ENCODE measurements around the gene MYCT1. TPM values are rescaled to one million over a fixed set of nuclear protein-coding genes. Genes with fewer than 3 reads are reported as not detected.
A peak's percentile ranks its signal among the peaks of the same experiment; 100 is the strongest.
"Not testable (repeated sequence)": the region's sequence is repeated elsewhere in the genome, so short reads cannot be mapped to it uniquely, and the experiment has no call there.

The MYCT1 gene, protein sequence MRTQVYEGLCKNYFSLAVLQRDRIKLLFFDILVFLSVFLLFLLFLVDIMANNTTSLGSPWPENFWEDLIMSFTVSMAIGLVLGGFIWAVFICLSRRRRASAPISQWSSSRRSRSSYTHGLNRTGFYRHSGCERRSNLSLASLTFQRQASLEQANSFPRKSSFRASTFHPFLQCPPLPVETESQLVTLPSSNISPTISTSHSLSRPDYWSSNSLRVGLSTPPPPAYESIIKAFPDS
- total RNA-seq (2014; rRNA removed; shearing (Covaris generic)): 0.04 TPM in 1 of 2 replicates, not detected in the other

- H3K36me3 ChIP-seq: no peaks in the 10 kb centered on the region
- H3K27ac ChIP-seq: no peak within 1 kb of the TSS
- H3K4me3 ChIP-seq: no peak within 1 kb of the TSS
- no peaks in the 10 kb centered on the region for H3K4me1 ChIP-seq
- H3K27me3 ChIP-seq: no peaks in the 10 kb centered on the region
- no peak for DNase-seq
- H3K9me3 ChIP-seq (replicated peaks): no peaks in the 10 kb centered on the region
These were observed at the start of gene MYCT1 for GRCh38 chr6:152697634-152698033. Gene MYCT1, plus strand, starts transcription at chr6:152697897. Its CDS starts 6 bp downstream, at chr6:152697903.

DNA sequence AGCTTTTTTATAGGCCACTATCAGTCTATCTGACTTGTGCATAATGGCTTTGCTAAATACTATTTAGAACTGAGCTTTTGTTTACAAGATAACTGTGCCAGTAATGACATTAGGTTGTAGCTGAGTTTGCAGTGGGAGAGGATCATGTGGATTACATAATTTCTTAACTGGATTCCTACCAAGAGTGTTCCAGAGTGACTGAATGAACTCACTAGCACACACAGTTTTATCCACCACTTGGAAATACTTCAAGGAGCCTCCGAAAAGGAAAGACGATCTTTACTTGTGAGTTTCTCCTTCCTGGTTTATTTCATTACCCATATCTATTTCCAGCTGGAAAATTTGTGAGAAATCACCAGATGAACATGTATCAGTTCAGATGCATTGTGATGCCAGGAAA is 49.6 kb upstream of the MYCT1 start:
- no peaks in the 10 kb centered on the region for H3K4me1 ChIP-seq
- H3K9me3 ChIP-seq (replicated peaks): no peaks in the 10 kb centered on the region
- no peak overlapping the region for H3K4me3 ChIP-seq
- H3K36me3 ChIP-seq: no peaks in the 10 kb centered on the region
- H3K27me3 ChIP-seq: no peaks in the 10 kb centered on the region
- H3K27ac ChIP-seq: no peak overlapping the region
- DNase-seq: no peak

DNA sequence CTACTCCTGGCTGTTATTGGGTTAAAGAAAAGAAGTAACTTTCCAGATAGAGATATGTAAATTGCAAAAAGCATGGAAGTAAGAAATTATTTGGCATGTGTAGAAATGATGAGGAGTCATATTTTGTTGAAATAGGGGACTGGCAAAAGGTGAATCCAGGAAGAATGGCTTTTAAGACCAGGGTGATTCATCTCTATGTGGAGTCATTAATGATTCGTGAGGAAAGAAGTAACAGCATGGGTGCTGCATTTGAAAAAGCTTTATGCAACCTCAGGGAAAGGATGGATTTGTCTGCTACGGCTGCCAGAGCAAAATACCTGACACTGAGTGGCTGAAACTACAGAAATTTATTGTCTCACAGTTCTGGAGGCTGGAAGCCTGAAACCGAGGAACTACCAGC is 45.7 kb upstream of the MYCT1 start:
- H3K4me3 ChIP-seq: no peak overlapping the region
- H3K27ac ChIP-seq: no peak overlapping the region
- no peak for DNase-seq
- H3K9me3 ChIP-seq (replicated peaks): no peaks in the 10 kb centered on the region
- H3K4me1 ChIP-seq: no peaks in the 10 kb centered on the region
- H3K27me3 ChIP-seq: no peaks in the 10 kb centered on the region
- H3K36me3 ChIP-seq: no peaks in the 10 kb centered on the region

DNA sequence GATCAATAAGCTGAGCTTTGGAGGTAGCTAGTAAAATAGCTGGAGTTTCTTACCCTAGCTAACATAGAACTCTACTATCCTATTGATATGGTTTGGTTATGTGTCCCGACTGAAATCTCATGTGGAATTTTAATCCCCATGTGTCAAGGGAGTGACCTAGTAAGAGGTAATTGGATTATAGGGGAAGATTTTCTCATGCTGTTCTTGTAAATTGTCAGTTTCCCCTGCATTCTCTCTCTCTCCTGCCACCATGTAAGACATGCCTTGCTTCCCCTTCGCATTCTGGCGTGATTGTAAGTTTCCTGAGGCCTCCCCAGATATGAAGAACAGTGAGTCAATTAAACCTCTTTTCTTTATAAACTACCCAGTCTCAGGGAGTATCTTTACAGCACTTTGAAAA is 35.9 kb upstream of the MYCT1 start:
- H3K36me3 ChIP-seq: no peaks in the 10 kb centered on the region
- H3K4me3 ChIP-seq: no peak overlapping the region
- DNase-seq: no peak
- no peak overlapping the region for H3K27ac ChIP-seq
- H3K27me3 ChIP-seq: no peaks in the 10 kb centered on the region
- no peaks in the 10 kb centered on the region for H3K9me3 ChIP-seq (replicated peaks)
- H3K4me1 ChIP-seq: no peaks in the 10 kb centered on the region

DNA sequence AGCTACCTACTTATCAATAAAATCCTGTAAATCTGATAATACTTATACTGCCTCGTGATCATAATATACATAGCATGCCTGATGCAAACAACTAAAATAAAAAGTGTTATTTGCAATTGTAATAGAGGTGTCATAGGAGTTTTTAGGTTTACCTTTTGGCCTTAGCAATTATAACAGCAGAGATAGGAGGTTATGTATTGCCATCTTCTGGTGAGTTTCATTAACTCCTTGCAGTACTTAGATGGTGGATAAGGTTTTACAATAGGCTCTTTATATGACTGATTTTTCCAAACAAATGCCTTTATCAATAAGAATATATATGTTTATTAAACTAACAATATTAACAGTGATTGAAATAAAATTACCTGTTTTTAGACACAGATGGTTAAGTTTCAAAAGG is 27.8 kb upstream of the MYCT1 start:
- no peaks in the 10 kb centered on the region for H3K4me1 ChIP-seq
- no peaks in the 10 kb centered on the region for H3K9me3 ChIP-seq (replicated peaks)
- H3K36me3 ChIP-seq: no peaks in the 10 kb centered on the region
- H3K27me3 ChIP-seq: no peaks in the 10 kb centered on the region
- H3K4me3 ChIP-seq: no peak overlapping the region
- peak in 1 of 2 experiments; percentile 41 for DNase-seq
- H3K27ac ChIP-seq: no peak overlapping the region

GRCh38 chr6:152671171-152671570 is 26.5 kb upstream of the MYCT1 start:
- no peak for DNase-seq
- Histone ChIP-seq H3K27me3 (no peaks in the 10 kb centered on the region), H3K4me1 (no peaks in the 10 kb centered on the region), H3K36me3 (no peaks in the 10 kb centered on the region), H3K4me3 (no peak overlapping the region), H3K9me3 (replicated peaks) (no peaks in the 10 kb centered on the region), H3K27ac (no peak overlapping the region)

DNA sequence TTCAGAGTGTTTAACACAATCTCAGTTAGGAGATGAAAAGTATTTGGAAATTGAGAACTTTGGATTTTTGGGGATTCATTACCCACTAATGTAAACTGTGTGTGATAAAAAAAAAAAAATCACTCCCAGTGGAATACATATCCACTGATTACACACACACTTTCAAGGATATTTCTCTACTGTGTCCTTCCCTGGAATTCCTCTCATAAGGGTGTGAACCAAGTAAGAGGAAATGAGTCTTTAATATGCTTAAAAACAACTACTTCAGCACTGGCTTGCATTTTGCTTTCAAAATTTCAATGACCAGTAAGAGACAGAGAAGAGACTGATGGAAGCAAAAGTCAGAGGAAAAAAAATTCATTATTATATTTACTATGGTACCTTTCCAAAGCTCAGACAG is 24.5 kb upstream of the MYCT1 start:
- Histone ChIP-seq H3K4me3 (no peak overlapping the region), H3K27ac (no peak overlapping the region), H3K27me3 (no peaks in the 10 kb centered on the region), H3K9me3 (replicated peaks) (no peaks in the 10 kb centered on the region), H3K4me1 (no peaks in the 10 kb centered on the region), H3K36me3 (no peaks in the 10 kb centered on the region)
- no peak for DNase-seq

- Histone ChIP-seq H3K36me3 (no peaks in the 10 kb centered on the region), H3K4me3 (no peak overlapping the region), H3K27ac (no peak overlapping the region), H3K9me3 (replicated peaks) (no peaks in the 10 kb centered on the region), H3K27me3 (no peaks in the 10 kb centered on the region), H3K4me1 (no peaks in the 10 kb centered on the region)
- DNase-seq: no peak
These were observed 17.5 kb upstream of the MYCT1 start for GRCh38 chr6:152680151-152680550.

DNA sequence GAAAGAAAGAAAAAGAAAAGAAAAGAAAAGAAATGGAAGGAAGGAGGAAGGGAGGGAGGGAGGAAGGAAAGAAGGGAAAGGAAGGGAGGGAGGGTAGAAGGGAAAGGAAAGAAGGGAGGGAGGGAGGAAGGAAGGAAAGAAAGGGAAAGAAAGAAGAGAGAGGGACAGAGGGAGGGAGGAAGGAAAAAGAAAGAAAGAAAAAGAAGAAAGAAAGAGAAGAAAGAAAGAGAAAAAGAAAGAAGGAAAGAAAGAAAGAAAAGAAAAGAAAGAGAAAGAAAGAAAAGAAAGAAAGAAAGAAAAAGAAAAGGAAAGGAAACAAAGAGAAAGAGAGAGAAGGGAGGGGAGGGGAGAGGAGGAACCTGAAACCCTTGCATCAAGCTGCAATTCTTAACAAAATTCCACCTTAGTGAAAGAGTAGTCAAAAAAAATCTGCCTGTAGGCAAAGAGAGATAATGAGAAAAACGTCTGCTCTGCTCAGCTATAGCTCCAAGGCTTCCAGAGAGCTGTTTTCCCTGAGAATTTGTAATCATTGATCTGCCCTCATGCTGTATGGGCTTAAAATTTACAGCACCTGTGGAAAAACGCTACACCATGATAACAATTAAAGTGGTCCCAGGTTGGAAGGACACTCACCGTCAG is 16.7 kb upstream of the MYCT1 start:
- Histone ChIP-seq H3K4me1 (no peaks in the 10 kb centered on the region), H3K36me3 (no peaks in the 10 kb centered on the region), H3K4me3 (no peak overlapping the region), H3K9me3 (replicated peaks) (no peaks in the 10 kb centered on the region), H3K27me3 (no peaks in the 10 kb centered on the region), H3K27ac (no peak overlapping the region)
- DNase-seq: no peak

DNA sequence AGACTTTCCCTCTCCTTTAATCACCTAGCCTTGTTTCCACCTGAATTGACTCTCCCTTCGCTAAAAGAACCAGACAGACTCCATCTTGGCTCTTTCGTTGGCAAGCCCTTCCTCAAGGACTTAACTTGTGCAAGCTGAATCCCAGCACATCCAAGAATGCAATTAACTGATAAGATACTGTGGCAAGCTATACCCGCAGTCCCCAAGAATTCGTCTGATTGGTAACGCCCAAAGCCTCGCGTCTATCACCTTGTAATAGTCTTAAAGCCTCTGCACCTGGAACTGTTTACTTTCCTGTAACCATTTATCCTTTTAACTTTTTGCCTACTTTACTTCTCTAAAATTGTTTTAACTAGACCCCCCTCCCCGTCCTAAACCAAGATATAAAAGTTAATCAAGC is 15.6 kb upstream of the MYCT1 start:
- H3K9me3 ChIP-seq (replicated peaks): no peaks in the 10 kb centered on the region
- H3K4me3 ChIP-seq: no peak overlapping the region
- H3K27ac ChIP-seq: no peak overlapping the region
- no peaks in the 10 kb centered on the region for H3K27me3 ChIP-seq
- H3K36me3 ChIP-seq: no peaks in the 10 kb centered on the region
- DNase-seq: no peak
- H3K4me1 ChIP-seq: no peaks in the 10 kb centered on the region

GRCh38 chr6:152682935-152683334 is 14.8 kb upstream of the MYCT1 start:
- H3K9me3 ChIP-seq (replicated peaks); H3K36me3 ChIP-seq; H3K4me1 ChIP-seq: not testable (repeated sequence)

DNA sequence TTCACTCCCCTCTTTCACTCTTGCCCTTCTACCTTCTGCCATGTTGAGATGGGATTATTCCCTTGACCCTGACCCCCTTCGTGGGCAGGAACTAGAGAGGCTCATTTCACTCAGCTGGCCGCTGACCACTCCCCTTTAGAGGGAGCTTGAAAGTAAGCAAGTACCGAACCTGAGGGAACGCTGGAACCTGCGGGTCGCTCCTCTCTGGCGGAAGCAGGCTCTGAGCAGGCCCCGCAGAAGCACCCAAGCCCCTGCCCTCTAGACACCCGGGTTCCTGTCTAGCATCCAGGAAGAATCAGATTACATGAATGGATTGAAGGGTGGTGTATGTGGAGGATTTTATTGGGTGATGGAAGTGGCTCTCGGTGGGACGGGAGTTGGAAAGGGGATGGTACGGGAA is 11.9 kb upstream of the MYCT1 start:
- Histone ChIP-seq H3K27ac (no peak overlapping the region), H3K4me3 (no peak overlapping the region), H3K4me1 (no peaks in the 10 kb centered on the region), H3K36me3 (no peaks in the 10 kb centered on the region), H3K27me3 (no peaks in the 10 kb centered on the region), H3K9me3 (replicated peaks) (no peaks in the 10 kb centered on the region)
- no peak for DNase-seq

More at GRCh38 chr6:152682935-152683334, 14.8 kb upstream of the MYCT1 start:
- not testable (repeated sequence) for H3K27me3 ChIP-seq, H3K27ac ChIP-seq, DNase-seq, H3K4me3 ChIP-seq

DNA sequence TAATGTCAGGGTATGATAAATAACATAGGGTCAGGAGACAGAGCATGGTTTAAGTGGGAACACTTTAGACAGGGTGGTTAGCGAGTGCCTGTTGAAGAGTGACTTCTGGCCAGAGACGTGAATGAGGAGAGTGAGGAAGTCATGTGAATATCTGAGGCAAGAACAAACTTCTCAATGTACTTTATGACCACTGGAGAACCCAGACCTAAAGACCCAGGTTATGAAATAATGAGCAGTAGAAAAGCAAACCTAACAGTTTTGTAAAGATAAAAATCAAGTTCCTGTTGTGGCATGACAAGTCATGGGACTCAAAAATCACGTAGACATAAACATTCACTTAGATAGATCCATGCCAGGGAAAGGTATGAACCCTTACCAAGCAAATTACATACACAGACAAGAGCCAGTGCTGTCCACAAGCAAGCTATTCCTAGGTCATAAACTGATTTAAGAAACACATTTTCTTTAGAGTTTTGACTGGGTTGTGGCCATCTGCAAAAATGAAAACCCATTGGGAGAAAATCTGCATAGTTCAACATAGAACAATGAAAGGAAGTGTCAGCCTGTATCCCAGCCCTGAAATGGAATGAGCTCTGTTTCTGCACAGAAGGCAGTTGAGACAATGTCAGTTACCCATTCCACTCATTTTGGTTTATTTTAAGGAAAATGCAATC is 2.2 kb upstream of the MYCT1 start:
- DNase-seq: no peak
- Histone ChIP-seq H3K4me1 (no peaks in the 10 kb centered on the region), H3K9me3 (replicated peaks) (no peaks in the 10 kb centered on the region), H3K27me3 (no peaks in the 10 kb centered on the region), H3K36me3 (no peaks in the 10 kb centered on the region), H3K4me3 (no peak overlapping the region), H3K27ac (no peak overlapping the region)

- H3K36me3 ChIP-seq: no peaks in the 10 kb centered on the region
- H3K27ac ChIP-seq: no peak overlapping the region
- no peak overlapping the region for H3K4me3 ChIP-seq
- H3K9me3 ChIP-seq (replicated peaks): no peaks in the 10 kb centered on the region
- no peaks in the 10 kb centered on the region for H3K4me1 ChIP-seq
- no peak for DNase-seq
- no peaks in the 10 kb centered on the region for H3K27me3 ChIP-seq
These were observed 1.2 kb upstream of the MYCT1 start for GRCh38 chr6:152696522-152696921.

DNA sequence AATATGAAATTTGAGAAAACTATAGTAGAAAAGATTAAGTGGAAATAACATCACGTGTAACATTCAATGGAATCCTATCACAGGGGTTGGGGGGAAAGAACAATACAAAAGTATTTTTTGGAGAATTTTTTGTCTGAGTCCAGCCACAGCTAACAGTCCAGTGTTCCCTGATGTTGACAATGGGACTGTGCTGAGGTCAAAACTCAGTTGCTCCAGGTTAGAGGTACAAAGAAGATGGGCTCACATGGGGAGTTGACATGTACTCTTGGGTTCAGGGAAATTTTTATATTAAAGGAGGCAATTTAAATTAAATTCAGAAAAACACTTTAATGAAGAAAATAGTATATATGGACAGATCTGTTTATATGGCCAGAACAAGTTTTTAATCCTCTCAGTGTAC is 995 bp downstream of the MYCT1 start:
- Histone ChIP-seq H3K27me3 (no peaks in the 10 kb centered on the region), H3K36me3 (no peaks in the 10 kb centered on the region), H3K4me3 (no peak overlapping the region), H3K4me1 (no peaks in the 10 kb centered on the region), H3K9me3 (replicated peaks) (no peaks in the 10 kb centered on the region), H3K27ac (no peak overlapping the region)
- no peak for DNase-seq

Measured in SJCRH30 (cell line).